OCI-LY1 (cell line): ENCODE data around the gene TMEM175.
"Not testable (repeated sequence)": the region's sequence is repeated elsewhere in the genome, so short reads cannot be mapped to it uniquely, and the experiment has no call there.

Experiments
- H2AFZ ChIP-seq: fragments of 200-600 bp; sonication (generic), shearing (Covaris generic); 2 replicates; pipeline ENCODE4 v1.6.0; 2014; ENCODE audit warnings: antibody characterized with exemption, mild to moderate bottlenecking, low read length
- H3F3A ChIP-seq: fragments of 200-600 bp; sonication (generic), shearing (Covaris generic); 2 replicates; pipeline ENCODE4 v1.6.0; 2014; ENCODE audit warnings: mild to moderate bottlenecking, antibody characterized with exemption, low read length, moderate library complexity; ENCODE audit not compliant: insufficient read depth
- H3K27ac ChIP-seq: fragments of 200-600 bp; sonication (generic); 2 replicates; pipeline ENCODE4 v1.5.1; 2014; ENCODE audit warnings: low read length, mixed run types, mild to moderate bottlenecking, low read depth; ENCODE audit not compliant: poor library complexity, severe bottlenecking
- H3K27me3 ChIP-seq: fragments of 200-600 bp; sonication (generic); 2 replicates; pipeline ENCODE4 v1.6.0; 2014; ENCODE audit warnings: antibody characterized with exemption, mild to moderate bottlenecking, low read length, moderate library complexity; ENCODE audit not compliant: insufficient read depth
- H3K36me3 ChIP-seq: fragments of 200-600 bp; sonication (generic); 2 replicates; pipeline ENCODE4 v1.6.1; 2014; ENCODE audit warnings: mild to moderate bottlenecking, antibody characterized with exemption, low read length, moderate library complexity, mixed read lengths; ENCODE audit not compliant: insufficient read depth
- H3K4me1 ChIP-seq: fragments of 200-600 bp; sonication (generic); 2 replicates; pipeline ENCODE4 v1.5.1; 2014; ENCODE audit warnings: mild to moderate bottlenecking, low read length, moderate library complexity; ENCODE audit not compliant: insufficient read depth, severe bottlenecking
- H3K4me2 ChIP-seq: fragments of 200-600 bp; sonication (generic), shearing (Covaris generic); 2 replicates; pipeline ENCODE4 v1.6.1; 2014; ENCODE audit warnings: low read length
- H3K4me3 ChIP-seq: fragments of 200-600 bp; sonication (generic); 2 replicates; pipeline ENCODE4 v1.5.1; 2014; ENCODE audit warnings: low read length, low read depth, mild to moderate bottlenecking, mixed read lengths; ENCODE audit not compliant: poor library complexity, severe bottlenecking
- H3K79me2 ChIP-seq: fragments of 200-600 bp; shearing (Covaris generic); 2 replicates; pipeline ENCODE4 v1.6.1; 2016; ENCODE audit warnings: mixed run types, low read length, mixed read lengths; ENCODE audit not compliant: insufficient read depth
- H3K9ac ChIP-seq: fragments of 200-600 bp; sonication (generic), shearing (Covaris generic); 2 replicates; pipeline ENCODE4 v1.6.1; 2014; ENCODE audit warnings: mild to moderate bottlenecking, low read length, mixed read lengths
- H3K9me2 ChIP-seq: fragments of 200-600 bp; sonication (generic), shearing (Covaris generic); 2 replicates; pipeline ENCODE4 v1.6.1; 2014; ENCODE audit warnings: low read depth, mild to moderate bottlenecking, low read length, mixed read lengths
- H3K9me3 ChIP-seq: fragments of 200-600 bp; shearing (Covaris generic); 2 replicates; pipeline ENCODE4 v1.6.1; 2014; ENCODE audit warnings: low read length, mixed read lengths
- H4K20me1 ChIP-seq: fragments of 200-600 bp; sonication (generic), shearing (Covaris generic); 2 replicates; pipeline ENCODE4 v1.6.0; 2016; ENCODE audit warnings: mild to moderate bottlenecking, low read length; ENCODE audit not compliant: insufficient read depth
- CTCF ChIP-seq: fragments of 200-600 bp; sonication (generic), shearing (Covaris generic); IDR thresholded peaks from 2 replicates; pipeline ENCODE4 v1.5.1; 2017; ENCODE audit warnings: mild to moderate bottlenecking, antibody characterized with exemption, low read length, moderate library complexity, mixed read lengths
- EZH2 ChIP-seq: fragments of 200-600 bp; sonication (generic), shearing (Covaris generic); IDR thresholded peaks from 2 replicates; pipeline ENCODE4 v1.8.0; 2017; ENCODE audit warnings: borderline replicate concordance, mixed run types, mild to moderate bottlenecking, antibody characterized with exemption, low read length, moderate library complexity, mixed read lengths

Gene TMEM175

GRCh38 chr4:917466-917865, 14.8 kb upstream of the TMEM175 start:
- no peak overlapping the region for H3K9ac ChIP-seq
- no peak overlapping the region for H3K4me2 ChIP-seq
- H3K4me3 ChIP-seq = no peak overlapping the region
- H3F3A ChIP-seq = no peaks in the 10 kb centered on the region
- no peaks in the 10 kb centered on the region for H3K27me3 ChIP-seq
- H3K36me3 ChIP-seq = no peaks in the 10 kb centered on the region
- H3K9me2 ChIP-seq = no peaks in the 10 kb centered on the region
- peaks cover 31% of the 10 kb centered on the region for H3K4me1 ChIP-seq
- TF ChIP-seq EZH2 = no peak
- no peak for TF ChIP-seq CTCF
- H2AFZ ChIP-seq = no peak overlapping the region
- H4K20me1 ChIP-seq = no peaks in the 10 kb centered on the region
- H3K9me3 ChIP-seq = no peaks in the 10 kb centered on the region
- H3K27ac ChIP-seq = no peak overlapping the region
- peaks cover 7% of the 10 kb centered on the region for H3K79me2 ChIP-seq

GRCh38 chr4:917992-918391, 14.3 kb upstream of the TMEM175 start:
- Histone ChIP-seq H3K27ac (no peak overlapping the region), H2AFZ (no peak overlapping the region), H3K4me1 (peaks cover 36% of the 10 kb centered on the region), H3K9ac (no peak overlapping the region), H3K36me3 (no peaks in the 10 kb centered on the region), H3K9me2 (no peaks in the 10 kb centered on the region), H4K20me1 (no peaks in the 10 kb centered on the region), H3K27me3 (no peaks in the 10 kb centered on the region), H3K4me3 (no peak overlapping the region), H3F3A (no peaks in the 10 kb centered on the region), H3K9me3 (no peaks in the 10 kb centered on the region), H3K4me2 (no peak overlapping the region), H3K79me2 (peaks cover 7% of the 10 kb centered on the region)
- no peak for TF ChIP-seq EZH2
- no peak for TF ChIP-seq CTCF

GRCh38 chr4:918591-918990, 13.7 kb upstream of the TMEM175 start:
- peaks cover 40% of the 10 kb centered on the region for H3K4me1 ChIP-seq
- not testable (repeated sequence) for H3K27ac ChIP-seq, H3K36me3 ChIP-seq, H3F3A ChIP-seq, H3K9ac ChIP-seq, H3K4me3 ChIP-seq, H2AFZ ChIP-seq, H3K4me2 ChIP-seq, H3K9me2 ChIP-seq, H3K27me3 ChIP-seq, H3K9me3 ChIP-seq, H4K20me1 ChIP-seq, H3K79me2 ChIP-seq

GRCh38 chr4:919004-919680, 13.1 kb upstream of the TMEM175 start:
- not testable (repeated sequence) for H3K79me2 ChIP-seq, H4K20me1 ChIP-seq, H2AFZ ChIP-seq, H3K36me3 ChIP-seq, H3K4me2 ChIP-seq, H3K27me3 ChIP-seq, H3F3A ChIP-seq, H3K9me3 ChIP-seq, H3K27ac ChIP-seq, H3K9me2 ChIP-seq, H3K9ac ChIP-seq, H3K4me3 ChIP-seq
- peaks cover 40% of the 10 kb centered on the region for H3K4me1 ChIP-seq
